Jurkat, Clone E6-1 (cell line): ENCODE measurements around the gene GATB.

ENCODE experiments used
- DNase-seq: peaks from one replicate; pipeline ENCODE4 v3.0.0-alpha.2; 2011; ENCODE audit warnings: low read depth, low spot score
- H3K4me3 ChIP-seq: 2 replicates; pipeline ENCODE4 v1.5.1; 2011; ENCODE audit warnings: mild to moderate bottlenecking, low read length, control low read depth, moderate library complexity

The GATB gene

DNA sequence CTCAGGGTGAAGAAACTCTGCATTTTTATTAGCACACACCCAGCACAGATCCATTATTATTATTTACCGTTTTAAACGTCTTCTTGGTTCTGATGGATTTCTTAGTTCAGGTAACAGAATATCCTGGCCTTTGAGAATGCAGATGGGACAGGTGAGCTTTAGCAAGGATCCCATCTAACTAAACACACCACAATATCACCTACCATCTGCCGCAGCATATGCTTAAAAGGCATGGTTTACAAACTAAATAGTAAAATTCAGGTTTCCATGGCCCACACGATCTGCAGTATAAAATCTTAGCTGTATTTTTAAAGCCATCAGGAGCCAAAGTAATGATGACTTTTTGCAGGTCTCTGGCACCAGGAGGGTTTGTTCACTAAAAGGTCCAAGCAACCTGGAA, 31.7 kb upstream of the GATB start:
- DNase-seq, result no peak
- H3K4me3 ChIP-seq, result no peak overlapping the region

DNA sequence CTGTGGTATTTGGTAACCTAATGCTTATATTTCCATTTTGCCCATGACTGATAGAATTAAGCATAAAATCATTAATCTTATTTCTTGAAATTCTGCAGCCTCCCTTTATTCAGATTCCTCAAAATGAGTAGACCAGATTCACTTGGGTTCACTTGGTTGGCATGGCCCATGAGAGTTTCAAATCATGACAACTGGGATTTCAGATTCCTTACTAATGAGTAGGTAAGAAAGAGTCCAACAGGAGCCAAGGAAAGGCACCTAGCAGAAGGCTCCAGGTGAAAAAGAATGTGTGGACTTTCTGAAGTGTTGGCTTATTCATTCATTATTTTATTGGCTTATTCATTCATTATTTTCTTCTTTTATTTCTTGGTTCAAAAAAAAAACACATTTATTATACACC, 27.2 kb upstream of the GATB start:
- no peak for DNase-seq
- no peak overlapping the region for H3K4me3 ChIP-seq

DNA sequence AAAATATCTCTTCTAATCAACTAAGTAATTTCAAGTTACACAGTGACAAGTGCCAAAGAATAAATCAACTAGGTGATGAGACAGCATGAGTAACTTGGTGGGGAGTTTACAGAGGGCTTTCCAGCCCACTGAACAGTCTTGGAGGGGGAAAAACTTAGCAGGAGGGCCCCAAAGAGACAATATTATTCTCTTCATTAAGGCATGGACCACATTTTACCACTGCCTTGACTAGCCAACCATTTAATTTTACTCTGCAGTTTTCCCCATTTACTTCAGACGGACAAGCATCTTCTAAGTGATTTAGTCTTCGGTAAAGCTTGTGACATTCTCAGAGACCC, 25.3 kb upstream of the GATB start:
- H3K4me3 ChIP-seq, result no peak overlapping the region
- no peak for DNase-seq

DNA sequence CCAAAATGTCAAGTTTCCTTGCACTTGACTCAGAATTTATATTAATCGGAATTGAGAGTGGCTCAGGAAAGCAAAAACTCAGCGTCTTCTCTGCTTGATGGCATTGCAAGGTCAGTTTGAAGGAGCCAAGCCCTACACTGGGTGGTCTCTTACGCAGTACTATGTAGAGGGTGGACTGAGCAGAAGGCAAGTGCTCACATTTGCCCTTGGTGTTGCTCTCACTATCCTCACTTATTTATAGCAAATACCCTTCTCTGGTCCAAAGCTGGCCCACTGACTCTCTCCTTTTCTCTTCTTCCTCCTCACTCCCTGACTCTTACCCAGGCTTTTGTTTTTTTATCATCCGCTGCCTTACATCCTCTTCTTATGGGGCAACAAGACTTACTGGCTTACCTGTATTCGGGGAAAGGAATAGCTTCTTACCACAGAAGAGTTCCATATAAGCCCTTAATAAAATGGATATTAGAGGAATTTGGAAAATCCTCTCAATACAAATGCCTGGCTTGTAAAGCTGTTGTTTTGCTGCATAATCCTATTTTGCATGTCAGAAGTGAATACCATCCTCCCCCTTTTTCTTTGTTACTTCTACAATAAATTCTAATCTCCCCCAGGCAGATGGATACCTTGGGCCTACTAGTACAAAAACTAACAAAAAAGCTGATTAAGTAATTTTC, 24.8 kb upstream of the GATB start:
- no peak overlapping the region for H3K4me3 ChIP-seq
- DNase-seq, result no peak

DNA sequence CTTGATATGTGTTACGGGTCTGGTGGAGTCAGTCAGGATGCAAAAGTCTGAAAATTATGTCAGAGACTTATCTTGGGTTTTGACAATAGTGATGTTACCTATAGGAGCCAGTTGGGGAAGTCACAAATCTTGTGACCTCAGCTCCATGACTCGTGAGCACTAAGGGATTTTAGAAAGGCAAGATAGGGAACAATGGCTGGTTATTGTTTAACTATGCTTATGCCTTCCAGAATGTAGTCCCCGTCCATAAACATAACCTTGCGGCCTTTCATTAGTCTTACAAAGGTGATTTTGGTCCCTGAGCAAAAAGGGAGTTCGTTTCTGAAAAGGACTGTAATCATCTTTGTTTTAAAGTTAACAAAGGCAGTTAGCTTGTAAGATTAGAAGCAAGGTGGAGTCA, 23.9 kb upstream of the GATB start:
- no peak for DNase-seq
- no peak overlapping the region for H3K4me3 ChIP-seq

DNA sequence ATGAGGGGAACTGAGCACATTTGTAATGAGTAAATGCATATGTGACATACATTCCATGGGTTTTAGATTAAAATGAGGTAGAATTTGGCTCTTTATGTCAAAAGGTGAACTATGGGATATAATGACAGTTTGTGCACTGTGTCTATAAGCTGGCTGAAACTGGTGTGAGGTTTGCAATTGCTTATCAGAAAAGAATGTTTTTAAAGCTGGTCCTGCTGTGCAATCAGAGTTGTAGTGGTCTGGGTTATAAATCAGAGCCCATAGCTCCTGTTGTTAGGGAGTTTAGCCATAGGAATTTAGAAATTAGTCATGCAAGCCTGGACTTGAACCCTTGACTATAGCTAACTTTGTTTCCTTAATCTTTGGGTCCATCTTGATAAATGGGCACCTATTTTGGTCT, 23.1 kb upstream of the GATB start:
- DNase-seq, result no peak
- H3K4me3 ChIP-seq, result no peak overlapping the region

DNA sequence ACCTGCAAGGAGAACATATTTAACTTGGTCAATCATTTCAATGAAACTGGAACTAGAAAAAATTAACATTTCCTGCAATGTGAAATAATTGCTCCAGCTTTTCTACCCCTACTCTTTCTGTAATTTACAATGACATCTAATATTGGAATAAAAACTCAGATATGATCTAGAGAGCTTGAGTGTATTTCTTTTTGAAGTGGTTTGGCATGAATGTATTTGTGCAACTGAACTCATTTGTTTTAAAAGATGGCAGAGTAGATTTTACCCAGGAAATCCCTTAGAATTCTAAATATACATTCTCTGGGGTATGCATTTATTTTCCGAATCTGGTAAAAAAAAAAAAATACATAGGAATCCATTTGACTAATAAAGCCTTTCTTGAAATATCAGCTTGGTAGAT, 21.5 kb upstream of the GATB start:
- DNase-seq, result peak; percentile 61
- H3K4me3 ChIP-seq, result peak overlapping the region; percentile 2; the same call in 1 of the 2 replicates

DNA sequence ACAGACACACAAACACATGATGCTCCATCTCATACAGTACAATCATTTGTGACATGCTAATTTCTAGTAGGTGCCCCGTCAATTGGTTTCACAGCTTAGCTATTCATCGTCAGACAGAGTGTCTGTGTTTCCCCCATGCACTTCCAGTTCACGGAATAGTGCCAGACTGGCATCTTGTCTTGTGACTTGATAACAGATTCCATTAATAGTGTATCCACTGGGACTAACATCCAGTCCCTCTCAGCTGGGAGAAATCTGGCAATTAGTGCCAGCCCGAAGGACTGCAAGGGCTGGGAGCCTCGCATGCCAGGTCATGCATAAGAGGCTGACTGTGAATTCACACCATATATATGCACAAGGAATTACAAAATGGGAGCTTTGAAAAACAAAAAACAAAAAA, 20.2 kb upstream of the GATB start:
- no peak for DNase-seq
- H3K4me3 ChIP-seq, result no peak overlapping the region

DNA sequence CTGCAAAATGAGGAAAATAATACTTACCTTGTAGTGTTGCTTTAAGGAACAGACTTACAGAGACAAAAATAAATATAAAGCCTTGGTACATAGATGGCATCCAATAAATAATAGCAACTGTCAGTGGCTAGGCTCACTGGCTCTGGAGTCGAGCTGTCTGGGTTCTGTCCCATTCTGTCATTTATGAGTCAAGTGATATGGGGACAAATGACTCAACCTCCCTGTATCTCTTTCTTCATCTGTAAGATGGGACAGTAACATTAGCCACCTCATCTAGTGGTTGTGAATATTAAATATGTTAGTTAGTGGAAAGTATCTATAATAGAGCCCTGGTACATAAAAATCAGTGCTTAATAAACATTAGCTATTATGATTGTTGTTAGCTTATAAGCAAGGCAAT, 16.7 kb upstream of the GATB start:
- H3K4me3 ChIP-seq, result no peak overlapping the region
- DNase-seq, result no peak

DNA sequence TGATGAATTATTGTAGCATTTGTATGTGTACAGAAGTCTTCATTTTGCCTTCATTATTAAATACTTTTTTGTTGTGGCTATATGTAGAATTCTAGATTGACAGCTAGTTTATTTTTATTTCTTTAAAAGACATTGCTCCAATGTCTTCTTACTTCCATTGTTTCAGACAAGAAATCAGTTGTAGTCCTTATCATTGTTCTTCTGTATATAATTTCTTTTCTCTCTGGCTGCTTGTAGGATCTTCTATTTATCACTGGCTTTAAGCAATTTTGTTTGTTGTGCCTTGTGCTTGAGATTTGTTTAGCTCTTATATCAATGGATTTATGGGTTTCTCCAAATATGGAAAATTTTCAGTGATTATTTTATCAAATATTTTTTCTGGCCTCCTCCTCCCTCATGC, 13.5 kb upstream of the GATB start:
- DNase-seq, result no peak
- H3K4me3 ChIP-seq, result no peak overlapping the region

DNA sequence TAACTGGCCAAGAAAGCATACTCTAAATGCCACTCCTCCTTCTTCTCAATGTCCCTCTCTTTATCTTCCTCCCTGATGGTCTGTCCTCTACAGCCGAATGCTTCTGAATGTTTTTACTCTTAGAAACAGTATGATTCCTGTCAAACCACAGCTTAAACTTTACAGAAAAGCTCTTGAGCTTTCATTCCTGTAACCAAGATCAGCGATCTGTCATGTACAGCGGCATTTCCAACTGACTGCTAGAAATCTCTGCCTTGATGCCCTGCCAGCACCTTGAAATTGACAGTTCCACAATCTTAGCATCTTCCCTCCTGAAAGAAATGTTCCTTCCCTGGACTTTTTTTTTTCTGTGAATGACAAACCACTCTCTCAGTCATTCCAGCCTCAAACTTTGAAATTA, 11.5 kb upstream of the GATB start:
- no peak overlapping the region for H3K4me3 ChIP-seq
- DNase-seq, result no peak

DNA sequence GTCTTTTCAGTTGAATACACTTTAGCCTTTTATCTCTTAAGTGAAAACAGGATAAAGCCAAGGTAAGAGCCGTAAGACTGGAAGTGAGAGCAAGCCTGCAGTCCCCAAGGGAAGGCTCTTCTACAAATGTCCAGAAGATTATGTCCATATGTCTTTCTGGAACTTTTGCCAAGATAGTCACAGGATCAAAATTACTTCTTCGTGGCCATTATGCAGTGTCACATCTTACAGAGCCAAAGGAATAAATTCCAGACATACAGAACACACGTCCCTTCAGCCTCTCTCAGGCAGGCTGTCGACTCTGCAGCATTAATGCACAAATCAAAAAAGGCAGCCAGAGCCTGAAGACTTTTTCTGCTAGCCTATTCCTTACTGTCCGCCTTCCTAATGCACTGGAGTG, 10.9 kb upstream of the GATB start:
- H3K4me3 ChIP-seq, result no peak overlapping the region
- no peak for DNase-seq

DNA sequence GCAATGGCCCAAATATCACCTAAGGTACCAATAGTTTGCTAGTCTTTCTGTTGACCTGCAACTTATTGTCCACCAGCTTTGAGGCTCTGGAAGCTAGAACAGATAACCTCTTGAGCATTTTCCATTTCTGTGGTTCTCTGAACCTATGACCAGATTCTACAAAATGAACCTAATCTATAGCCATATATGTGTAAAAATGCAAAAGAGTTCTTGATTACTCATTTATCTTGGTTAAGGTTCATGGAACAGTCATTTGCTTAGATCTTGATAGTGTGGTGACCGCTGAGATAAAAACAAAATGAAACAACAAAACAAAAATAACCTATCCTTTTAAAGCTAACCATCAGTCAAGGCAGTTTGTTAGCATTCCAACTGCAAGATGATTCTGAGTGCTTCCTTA, 9.3 kb upstream of the GATB start:
- no peak for DNase-seq
- H3K4me3 ChIP-seq, result no peak overlapping the region

DNA sequence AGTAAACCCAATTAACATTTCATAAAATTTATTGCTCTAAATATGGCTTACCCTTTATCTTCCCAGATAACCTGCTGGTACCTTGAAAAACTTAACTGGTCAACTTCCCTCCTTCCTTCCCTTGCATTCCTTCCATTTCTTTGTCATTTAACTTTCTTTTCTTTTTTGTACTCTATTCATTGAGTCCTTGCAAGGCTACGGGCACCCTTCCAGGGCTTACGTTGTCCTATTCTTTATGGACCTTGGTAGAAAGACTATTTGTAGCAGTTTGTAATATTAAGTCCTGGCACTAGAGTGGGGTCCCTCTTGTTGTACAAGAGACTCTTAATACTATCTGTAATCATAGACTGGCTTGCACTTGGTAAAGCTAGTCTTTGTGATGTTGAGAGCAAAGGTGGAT, 8.0 kb upstream of the GATB start:
- no peak for DNase-seq
- H3K4me3 ChIP-seq, result no peak overlapping the region

DNA sequence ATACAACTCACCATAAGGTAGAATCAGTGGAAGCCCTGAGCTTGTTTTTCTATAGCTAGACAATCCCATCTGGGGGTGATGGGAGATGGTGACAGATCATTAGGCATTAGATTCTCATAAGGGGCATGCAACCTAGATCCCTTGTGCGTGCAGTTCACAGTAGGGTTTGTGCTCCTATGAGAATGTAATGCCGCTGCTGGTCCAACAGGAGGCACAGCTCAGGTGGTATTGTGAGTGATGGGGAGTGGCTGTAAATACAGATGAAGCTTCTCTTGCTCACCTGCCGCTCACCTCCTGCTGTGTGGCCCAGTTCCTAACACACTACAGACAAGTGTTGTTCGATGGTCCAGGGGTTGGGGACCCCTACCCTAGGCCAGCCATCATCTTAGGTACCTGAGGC, 5.9 kb upstream of the GATB start:
- no peak overlapping the region for H3K4me3 ChIP-seq
- DNase-seq, result peak; percentile 41

DNA sequence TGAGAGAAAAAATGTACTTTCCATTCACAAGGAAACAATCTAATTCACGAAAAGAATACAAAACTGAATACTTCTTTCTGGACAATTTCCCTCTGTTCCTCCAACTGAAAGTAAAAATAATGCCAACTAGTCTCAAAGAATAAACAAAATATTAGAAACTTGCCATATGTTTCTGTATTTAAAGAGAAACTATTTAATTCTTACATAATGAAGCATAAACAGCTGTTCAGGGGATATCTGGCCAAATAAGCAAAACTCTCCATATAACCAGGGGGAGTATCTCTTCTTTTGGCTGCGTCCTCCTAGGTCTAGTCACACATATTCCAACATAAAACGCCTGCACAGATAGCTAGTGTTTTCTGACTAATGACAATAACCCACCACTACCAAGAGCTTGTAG, 805 bp downstream of the GATB start:
- H3K4me3 ChIP-seq, result peak overlapping the region; percentile 88
- DNase-seq, result no peak

DNA sequence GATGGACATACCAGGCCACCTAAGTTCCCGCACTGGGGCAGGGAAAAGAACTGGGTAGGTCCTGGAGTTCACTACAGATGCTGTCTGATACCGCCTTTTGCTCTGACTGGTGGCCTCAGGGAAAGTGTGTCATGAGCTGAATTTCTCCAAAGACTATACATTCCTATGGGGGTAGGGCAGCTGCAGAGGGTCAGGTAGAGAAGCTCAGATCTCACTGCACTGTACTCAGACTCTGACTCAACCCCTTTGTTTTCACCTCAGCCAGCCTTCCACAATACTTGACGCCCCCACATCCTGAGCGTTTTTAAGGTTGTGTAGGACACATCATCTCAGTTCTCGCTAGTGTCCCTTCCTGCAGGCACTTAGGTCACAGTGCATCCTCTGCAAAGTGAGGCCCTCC, 7.8 kb downstream of the GATB start:
- no peak for DNase-seq
- H3K4me3 ChIP-seq, result no peak overlapping the region

DNA sequence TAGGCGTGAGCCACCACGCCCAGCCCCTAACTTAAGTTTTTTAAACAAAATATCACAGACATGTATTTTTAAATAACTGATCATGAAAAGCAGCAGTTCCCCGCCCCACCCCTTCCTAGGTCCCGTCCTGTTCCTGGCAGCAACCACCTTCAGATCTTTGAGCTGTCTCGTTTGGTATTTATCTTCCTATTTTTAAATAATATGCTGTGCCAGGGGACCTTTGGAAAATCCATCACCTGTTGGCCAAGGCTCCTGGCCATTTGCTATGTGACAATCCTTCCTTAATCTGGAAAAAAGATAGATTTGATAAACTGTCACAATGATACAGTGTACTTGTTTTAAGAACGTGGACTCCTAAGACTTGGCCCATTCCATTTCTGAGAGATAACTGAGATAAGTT, 10.7 kb downstream of the GATB start:
- no peak for DNase-seq
- H3K4me3 ChIP-seq, result no peak overlapping the region

DNA sequence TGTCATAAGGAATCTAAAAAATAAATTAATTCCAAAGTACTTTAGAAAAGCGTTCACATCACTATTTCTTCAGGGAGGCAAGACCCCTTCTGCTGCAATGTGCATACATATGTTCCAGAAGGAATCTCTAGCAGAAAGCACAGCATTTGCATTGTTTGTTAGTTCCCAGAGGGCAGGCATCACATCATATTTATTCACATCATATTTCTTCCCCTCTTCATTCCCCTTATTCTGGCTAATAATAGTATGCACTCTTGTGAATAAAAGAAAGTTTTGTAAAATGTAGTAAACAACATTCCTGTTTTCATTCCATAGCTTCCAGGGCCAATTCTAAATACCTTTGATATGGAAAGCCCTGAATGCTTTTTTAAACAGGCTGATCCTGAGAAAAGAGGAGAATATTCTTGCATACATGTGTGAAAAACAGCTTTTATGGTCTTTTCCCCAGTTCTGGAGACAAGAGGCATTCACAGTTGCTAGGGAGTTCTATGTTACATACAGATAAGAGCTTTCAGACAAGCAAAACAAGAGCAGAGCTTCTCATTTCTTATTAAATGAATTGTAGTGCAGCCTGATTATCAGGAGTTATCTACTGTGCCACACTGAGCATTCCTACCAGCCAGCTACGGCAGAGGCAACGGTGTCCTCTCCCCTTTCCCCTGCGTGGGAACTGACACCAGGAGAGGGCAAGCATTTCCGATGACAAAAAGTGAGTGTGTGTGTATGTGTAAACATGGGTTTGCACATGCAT, 15.2 kb downstream of the GATB start:
- no peak for DNase-seq

DNA sequence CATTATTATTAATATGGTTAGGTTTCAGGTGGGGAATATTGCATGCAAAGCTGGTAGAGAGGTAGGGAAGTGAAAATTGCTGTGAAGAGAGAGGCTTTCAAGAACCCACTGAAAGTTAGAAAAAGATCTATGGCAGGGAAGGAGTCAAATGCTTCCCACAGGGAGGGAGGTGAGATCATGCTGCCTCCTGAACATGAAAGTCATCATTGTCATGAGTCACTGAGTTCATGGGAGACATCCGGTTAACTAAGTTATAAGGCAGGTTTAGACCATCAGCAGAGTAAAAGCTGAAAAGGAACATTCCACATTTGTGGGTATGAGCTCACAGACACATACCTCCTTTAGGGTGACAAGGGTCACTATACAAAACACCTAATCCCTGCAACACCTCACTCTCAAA, 16.2 kb downstream of the GATB start:
- DNase-seq, result no peak
- H3K4me3 ChIP-seq, result no peak overlapping the region

More for the DNA sequence above, 15.2 kb downstream of the GATB start:
- no peak overlapping the region for H3K4me3 ChIP-seq

DNA sequence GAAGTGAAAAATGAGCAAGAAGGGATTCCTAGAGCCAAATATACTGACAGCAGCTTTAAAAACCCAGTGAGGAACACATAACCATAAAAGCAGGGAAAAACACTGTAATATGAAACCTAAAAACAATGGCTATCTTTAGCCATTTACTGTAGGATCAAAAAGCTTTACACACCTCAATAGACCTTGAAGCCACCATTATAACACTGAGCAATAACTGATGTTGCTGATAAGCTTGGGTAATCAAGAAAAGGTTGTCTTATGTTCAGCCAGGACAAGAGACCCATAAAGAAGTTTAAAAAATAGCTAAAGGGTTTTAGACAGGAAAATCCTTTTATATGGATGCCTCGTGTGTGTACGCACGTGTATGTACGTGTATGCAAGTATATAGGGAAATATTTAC, 16.9 kb downstream of the GATB start:
- H3K4me3 ChIP-seq, result no peak overlapping the region
- no peak for DNase-seq
